H1 (cell line): ENCODE data around the gene FAM193A. TPM values are rescaled to one million over a fixed set of nuclear protein-coding genes. Genes with fewer than 3 reads are reported as not detected.

Experiments
- CTCF ChIA-PET: fragments of 300-600 bp; sonication (Branson Sonifier 250); formaldehyde crosslinking; loops from one replicate; lab custom pipeline; 2021; ENCODE audit not compliant: partially characterized antibody; lab: Charles Lee
- POLR2A ChIA-PET: fragments of 300-600 bp; sonication (Branson Sonifier 250); formaldehyde crosslinking; loops from one replicate; lab custom pipeline; 2021; ENCODE audit warnings: inconsistent platforms; ENCODE audit not compliant: partially characterized antibody; lab: Charles Lee
- DNase-seq, 2 experiments: peaks; one replicate each; pipeline versions ENCODE4 v3.0.0 to v3.0.0-alpha.2; 2010 to 2022; ENCODE audit warnings: low spot score in 2 of 2, low read depth in 1 of 2, mixed read lengths in 1 of 2
- FAIRE-seq: peaks from 2 replicates; lab custom pipeline; 2011; peaks lifted over from hg19 to GRCh38; lab: Jason Lieb, UNC
- H2AFZ ChIP-seq: 2 replicates; pipeline ENCODE4 v1.8.1; 2012; ENCODE audit warnings: low read length, inconsistent platforms
- H2AK5ac ChIP-seq: 2 replicates; pipeline ENCODE4 v1.6.1; 2013; ENCODE audit warnings: low read depth, low read length
- H2BK120ac ChIP-seq: replicated peaks from 2 replicates; pipeline ENCODE3; 2013; ENCODE audit warnings: low read depth, low read length, inconsistent platforms
- H2BK12ac ChIP-seq: 2 replicates; pipeline ENCODE4 v1.6.1; 2013; ENCODE audit warnings: low read depth, low read length
- H2BK15ac ChIP-seq: 2 replicates; pipeline ENCODE4 v1.6.1; 2013; ENCODE audit warnings: low read length
- H2BK20ac ChIP-seq: 2 replicates; pipeline ENCODE4 v1.6.1; 2013; ENCODE audit warnings: low read length
- H2BK5ac ChIP-seq: 2 replicates; pipeline ENCODE4 v1.6.1; 2013; ENCODE audit warnings: low read depth, low read length
- H3K14ac ChIP-seq: 2 replicates; pipeline ENCODE4 v1.6.1; 2013; ENCODE audit warnings: inconsistent platforms; ENCODE audit not compliant: insufficient read length
- H3K18ac ChIP-seq: 2 replicates; pipeline ENCODE4 v1.6.1; 2013; ENCODE audit warnings: low read length; ENCODE audit errors: extremely low read depth
- H3K23ac ChIP-seq: 2 replicates; pipeline ENCODE4 v1.6.1; 2013; ENCODE audit warnings: inconsistent platforms; ENCODE audit not compliant: insufficient read length
- H3K23me2 ChIP-seq: 2 replicates; pipeline ENCODE4 v1.6.1; 2013; ENCODE audit warnings: low read depth, low read length
- H3K27ac ChIP-seq: 2 replicates; pipeline ENCODE4 v1.6.1; 2011; ENCODE audit warnings: low read depth, low read length, inconsistent platforms
- H3K27me3 ChIP-seq, 4 experiments: replicated peaks in 1 of 4; 1 replicate in 1 of 4; 2 replicates in 3 of 4; pipeline versions ENCODE4 v1.6.1 to v1.8.1; 2011 to 2013; ENCODE audit warnings: low read length in 3 of 4, mild to moderate bottlenecking in 3 of 4, inconsistent platforms in 2 of 4, mixed read lengths in 2 of 4, moderate library complexity in 1 of 4; ENCODE audit not compliant: control insufficient read depth in 3 of 4, insufficient read depth in 3 of 4; ENCODE audit errors: extremely low read depth in 1 of 4
- H3K36me3 ChIP-seq, 4 experiments: 2 replicates each; pipeline versions ENCODE4 v1.6.1 to v1.8.1; 2011 to 2013; ENCODE audit warnings: mild to moderate bottlenecking in 4 of 4, low read length in 3 of 4, moderate library complexity in 2 of 4, control low read depth in 1 of 4, inconsistent platforms in 1 of 4; ENCODE audit not compliant: insufficient read depth in 4 of 4, control insufficient read depth in 2 of 4
- H3K4ac ChIP-seq: replicated peaks from 2 replicates; pipeline ENCODE3; 2013; ENCODE audit warnings: low read length, low read depth, mixed read lengths, inconsistent platforms; ENCODE audit not compliant: insufficient read length
- H3K4me1 ChIP-seq, 4 experiments: replicated peaks in 1 of 4; 1 replicate in 1 of 4; 2 replicates in 3 of 4; pipeline versions ENCODE4 v1.6.1 to v1.8.1; 2011 to 2013; ENCODE audit warnings: low read length in 3 of 4, inconsistent platforms in 2 of 4, mixed read lengths in 1 of 4; ENCODE audit not compliant: insufficient read depth in 4 of 4, control insufficient read depth in 3 of 4
- H3K4me2 ChIP-seq, 2 experiments: 2 replicates each; pipeline versions ENCODE4 v1.6.1 to v1.8.1; 2011 to 2013; ENCODE audit warnings: low read depth in 2 of 2, low read length in 2 of 2, control low read depth in 1 of 2, inconsistent platforms in 1 of 2, mild to moderate bottlenecking in 1 of 2; ENCODE audit not compliant: insufficient read depth in 1 of 2
- H3K4me3 ChIP-seq, 4 experiments: fragments of 200-600, 300-600 bp in 1 of 4; sonication (generic), shearing (Covaris generic), sonication (Bioruptor Twin) in 1 of 4; 2 replicates each; pipeline versions ENCODE4 v1.5.1 to v1.8.1; 2011 to 2016; ENCODE audit warnings: low read length in 4 of 4, low read depth in 3 of 4, control low read depth in 2 of 4, inconsistent platforms in 2 of 4, mild to moderate bottlenecking in 2 of 4, mixed read lengths in 1 of 4, moderate library complexity in 1 of 4; ENCODE audit not compliant: insufficient read depth in 2 of 4; ENCODE audit errors: extremely low read depth in 1 of 4
- H3K56ac ChIP-seq: replicated peaks from 2 replicates; pipeline ENCODE3; 2013; ENCODE audit warnings: low read depth, mild to moderate bottlenecking, mixed read lengths, low read length, inconsistent platforms; ENCODE audit not compliant: insufficient read length
- H3K79me1 ChIP-seq: 2 replicates; pipeline ENCODE4 v1.6.1; 2013; ENCODE audit warnings: low read depth, low read length, control low read depth
- H3K79me2 ChIP-seq, 2 experiments: 2 replicates each; pipeline versions ENCODE4 v1.6.1 to v1.8.1; 2012 to 2013; ENCODE audit warnings: low read length in 2 of 2, mild to moderate bottlenecking in 2 of 2, inconsistent platforms in 1 of 2; ENCODE audit not compliant: insufficient read depth in 2 of 2, control insufficient read depth in 1 of 2
- H3K9ac ChIP-seq, 4 experiments: replicated peaks in 1 of 4; 1 replicate in 1 of 4; 2 replicates in 3 of 4; pipeline versions ENCODE4 v1.6.1 to v1.8.1; 2011 to 2013; ENCODE audit warnings: low read depth in 3 of 4, low read length in 3 of 4, control low read depth in 2 of 4, mild to moderate bottlenecking in 2 of 4, moderate library complexity in 2 of 4, inconsistent platforms in 1 of 4; ENCODE audit errors: extremely low read depth in 1 of 4
- H3K9me3 ChIP-seq, 2 experiments: 2 replicates each; pipeline versions ENCODE4 v1.6.1 to v1.8.1; 2012 to 2013; ENCODE audit warnings: mild to moderate bottlenecking in 2 of 2, moderate library complexity in 2 of 2, control low read depth in 1 of 2, inconsistent platforms in 1 of 2, low read depth in 1 of 2, low read length in 1 of 2, mixed read lengths in 1 of 2; ENCODE audit not compliant: insufficient read depth in 2 of 2
- H4K20me1 ChIP-seq, 2 experiments: replicated peaks in 1 of 2; 2 replicates each; pipeline versions ENCODE3 to v1.8.1; 2011 to 2013; ENCODE audit warnings: inconsistent platforms in 2 of 2, low read length in 2 of 2, mild to moderate bottlenecking in 1 of 2; ENCODE audit not compliant: insufficient read depth in 2 of 2, control insufficient read depth in 1 of 2
- H4K5ac ChIP-seq: 2 replicates; pipeline ENCODE4 v1.6.1; 2013; ENCODE audit warnings: low read length, low read depth, mixed read lengths, inconsistent platforms; ENCODE audit not compliant: insufficient read length
- H4K8ac ChIP-seq: 2 replicates; pipeline ENCODE4 v1.8.0; 2013; ENCODE audit warnings: mild to moderate bottlenecking, moderate library complexity, low read length, inconsistent platforms; ENCODE audit not compliant: insufficient read depth; ENCODE audit errors: extremely low read depth
- H4K91ac ChIP-seq: replicated peaks from 2 replicates; pipeline ENCODE3; 2013; ENCODE audit warnings: low read length, mixed read lengths, inconsistent platforms; ENCODE audit not compliant: insufficient read length
- CBX5 ChIP-seq: fragments of 300-800, 300-1000 bp; sonication (generic); IDR thresholded peaks from 2 replicates; pipeline ENCODE4 v1.7.1; 2016; ENCODE audit warnings: antibody characterized with exemption, low read length, low read depth
- HDAC2 ChIP-seq, 2 experiments: fragments of 300-600 bp in 1 of 2; sonication (generic) in 1 of 2; IDR thresholded peaks; 2 replicates each; pipeline ENCODE4 v1.6.1; 2011 to 2012; ENCODE audit warnings: low read depth in 2 of 2, low read length in 2 of 2, mild to moderate bottlenecking in 2 of 2, moderate library complexity in 2 of 2, borderline replicate concordance in 1 of 2, inconsistent platforms in 1 of 2
- JUN ChIP-seq: IDR thresholded peaks from 2 replicates; pipeline ENCODE4 v1.6.1; 2011; ENCODE audit warnings: low read depth, mild to moderate bottlenecking, improper control_type of control experiment, low read length
- KDM4A ChIP-seq: IDR thresholded peaks from one replicate; pipeline ENCODE4 v1.7.1; 2012; ENCODE audit warnings: low read depth, mild to moderate bottlenecking, moderate library complexity, low read length, inconsistent platforms; ENCODE audit not compliant: severe bottlenecking
- RNF2 ChIP-seq: fragments of 200-900, 300-1000 bp; sonication (generic); IDR thresholded peaks from 2 replicates; pipeline ENCODE4 v1.7.1; 2016; ENCODE audit warnings: borderline replicate concordance, low read depth, mild to moderate bottlenecking, antibody characterized with exemption, low read length; ENCODE audit not compliant: poor library complexity, severe bottlenecking; ENCODE audit errors: missing control alignments
- RXRA ChIP-seq: IDR thresholded peaks from 2 replicates; pipeline ENCODE4 v1.6.1; 2011; ENCODE audit warnings: low read depth, mild to moderate bottlenecking, low read length, moderate library complexity; ENCODE audit not compliant: insufficient read depth
- TAF1 ChIP-seq: IDR thresholded peaks from 2 replicates; pipeline ENCODE4 v1.6.1; 2011; ENCODE audit warnings: mild to moderate bottlenecking, low read depth, low read length
- WGBS, 2 experiments: shearing (Covaris generic) in 1 of 2; methylation state at CpG; one replicate each; pipeline versions ENCODE4 v1.1.6 to v1.1.7; 2013 to 2015; ENCODE audit warnings: low lambda C conversion rate in 2 of 2, mixed read lengths in 2 of 2, inconsistent platforms in 1 of 2, low coverage in 1 of 2, missing lambda C conversion rate in 1 of 2; ENCODE audit not compliant: insufficient replicate concordance in 2 of 2, insufficient coverage in 1 of 2, insufficient read length in 1 of 2; ENCODE audit errors: extremely low coverage in 1 of 2, missing lambda C conversion rate in 1 of 2; 5-methylcytosine and 5-hydroxymethylcytosine counted together
- polyA plus RNA-seq, 7 experiments: library from polyadenylated mRNA; depleted of rRNA in 3 of 7; stranded (reverse) in 5 of 7; unstranded in 2 of 7; fragments of >200 nt in 5 of 7; fragments of 200-250 nt in 2 of 7; gene quantifications; 1 replicate in 5 of 7; 2 replicates in 1 of 7; 4 replicates in 1 of 7; pipeline versions ENCODE4 v1.2.1 to v1.2.3, GENCODE V29; 2011 to 2013; ENCODE audit warnings: missing spikeins in 2 of 7, mixed read lengths in 2 of 7
- total RNA-seq: library from RNA; stranded (reverse); fragmentation: NEBNext Ultra II Directional; extraction: Animal tissue kit (Norgen Biotek cat#: 25700); gene quantifications from 2 replicates; pipeline ENCODE4 v1.2.1, GENCODE V29; 2021
- TF ChIP-seq, protein P1 (sequence below): IDR thresholded peaks from 2 replicates; pipeline ENCODE4 v1.6.1; 2012; ENCODE audit warnings: low read length, inconsistent platforms

FAM193A gene
- total and polyA plus RNA-seq, 2 of the 8 experiments (the other 6 are each of a cell fraction or from before 2014, with no cell fraction given): 8.7 to 26.2 TPM

DNA sequence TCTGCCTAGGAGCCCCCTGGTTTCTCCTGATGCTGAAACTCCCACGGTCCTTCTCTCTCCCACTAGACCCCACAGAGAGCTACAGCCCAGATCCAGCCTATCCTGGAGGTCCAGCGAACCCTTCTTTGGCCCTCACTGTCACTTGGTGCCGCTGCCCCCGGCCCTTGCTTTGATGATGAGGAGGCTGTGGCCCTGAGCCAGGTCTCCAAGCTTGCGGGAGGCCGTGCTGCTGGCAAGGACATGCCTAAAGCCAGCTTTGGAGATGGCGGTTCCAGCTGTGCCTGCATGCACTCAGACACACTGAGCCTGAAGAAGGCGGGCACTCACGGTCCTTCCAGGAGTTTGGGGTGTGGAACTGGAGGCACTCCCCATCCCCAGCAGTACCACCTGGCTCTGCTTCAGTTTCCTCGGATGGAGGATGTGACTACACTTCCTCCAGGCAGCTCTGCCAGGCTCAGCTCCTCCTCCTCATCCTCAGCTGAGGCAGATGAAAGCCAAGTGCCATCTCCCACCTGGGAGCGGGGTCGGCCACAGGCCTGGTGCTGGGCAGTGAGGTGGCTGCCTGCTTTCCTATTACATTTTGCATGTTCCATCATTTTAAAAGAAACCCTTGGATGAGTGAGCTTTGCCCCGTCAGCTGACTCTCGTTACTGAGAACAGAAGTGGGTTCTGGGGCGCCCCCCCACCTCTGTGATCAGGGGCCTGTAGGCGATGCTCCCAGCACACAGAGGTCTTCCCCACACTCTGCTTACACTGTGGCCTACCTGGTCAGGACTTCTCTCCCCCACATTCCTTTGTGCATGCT, 210.6 kb downstream of the FAM193A start:
- no peak overlapping the region for H2BK20ac ChIP-seq
- FAIRE-seq: no peak
- no peak overlapping the region for H4K5ac ChIP-seq
- no peaks in the 10 kb centered on the region for H3K9me3 ChIP-seq
- H3K23ac ChIP-seq: no peak overlapping the region
- no peak for DNase-seq
- H3K9ac ChIP-seq: no peak overlapping the region
- H3K4me3 ChIP-seq: no peak overlapping the region
- WGBS, 2 experiments: 91% methylated on average over 16 of the region's 16 CpGs; no CpG with 5 or more reads in 1 of the 2 experiments
- CTCF ChIA-PET: interaction anchor here (0.7 to 2.0 kb wide), 3 partner anchors 16 to 121 kb away, joined by 3 to 7 read pairs (median 3); no protein-coding TSS in a partner anchor
- H2BK15ac ChIP-seq: no peak overlapping the region
- H3K14ac ChIP-seq: no peak overlapping the region
- no peak overlapping the region for H3K18ac ChIP-seq
- no peak overlapping the region for H2BK12ac ChIP-seq
- no peaks in the 10 kb centered on the region; a peak in 1 of 7 replicates for H3K27me3 ChIP-seq
- H3K4me2 ChIP-seq: no peak overlapping the region
- H2AFZ ChIP-seq: no peak overlapping the region
- H3K4ac ChIP-seq: no peak overlapping the region
- H3K56ac ChIP-seq: no peak overlapping the region
- POLR2A ChIA-PET: interaction anchor here (1.4 to 1.5 kb wide), 2 partner anchors 71 to 73 kb away, joined by 3 read pairs; no protein-coding TSS in a partner anchor
- H3K79me1 ChIP-seq: peaks cover 10% of the 10 kb centered on the region
- H4K91ac ChIP-seq: no peak overlapping the region
- no peak overlapping the region for H2AK5ac ChIP-seq
- no peak overlapping the region; the same call in 1 of the 2 replicates for H3K27ac ChIP-seq
- no peak overlapping the region for H2BK120ac ChIP-seq
- H4K8ac ChIP-seq: no peak overlapping the region
- no peak overlapping the region for H2BK5ac ChIP-seq
- H3K23me2 ChIP-seq: 0 out of 2 replicates have a peak, but pooled peaks cover 1% of the 10 kb centered on the region
- no peaks in the 10 kb centered on the region; a peak in 1 of 7 replicates for H3K4me1 ChIP-seq
- peaks cover 6 to 34% (median 24%) of the 10 kb centered on the region in 4 experiments; a peak in 6 of 8 replicates for H3K36me3 ChIP-seq
- peaks cover 4 to 9% of the 10 kb centered on the region in 2 experiments for H4K20me1 ChIP-seq
- H3K79me2 ChIP-seq: peaks cover 0 to 12% of the 10 kb centered on the region in 2 experiments; a peak in 1 of 4 replicates
- TF ChIP-seq CBX5: no peak
- no peak for TF ChIP-seq RNF2
- TF ChIP-seq HDAC2 (IDR thresholded peaks at IDR 0.05; ENCODE audit: borderline replicate concordance in 1 of 2, low read depth in 2 of 2, low read length in 2 of 2): no peak
- TF ChIP-seq, protein P1, sequence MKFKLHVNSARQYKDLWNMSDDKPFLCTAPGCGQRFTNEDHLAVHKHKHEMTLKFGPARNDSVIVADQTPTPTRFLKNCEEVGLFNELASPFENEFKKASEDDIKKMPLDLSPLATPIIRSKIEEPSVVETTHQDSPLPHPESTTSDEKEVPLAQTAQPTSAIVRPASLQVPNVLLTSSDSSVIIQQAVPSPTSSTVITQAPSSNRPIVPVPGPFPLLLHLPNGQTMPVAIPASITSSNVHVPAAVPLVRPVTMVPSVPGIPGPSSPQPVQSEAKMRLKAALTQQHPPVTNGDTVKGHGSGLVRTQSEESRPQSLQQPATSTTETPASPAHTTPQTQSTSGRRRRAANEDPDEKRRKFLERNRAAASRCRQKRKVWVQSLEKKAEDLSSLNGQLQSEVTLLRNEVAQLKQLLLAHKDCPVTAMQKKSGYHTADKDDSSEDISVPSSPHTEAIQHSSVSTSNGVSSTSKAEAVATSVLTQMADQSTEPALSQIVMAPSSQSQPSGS: no peak
- TF ChIP-seq TAF1: no peak
- TF ChIP-seq JUN: no peak
- no peak for TF ChIP-seq RXRA
- no peak for TF ChIP-seq KDM4A
